IPS-NIHi7 (cell line): ENCODE data around the gene TAB2.
"Not testable (repeated sequence)": the region's sequence is repeated elsewhere in the genome, so short reads cannot be mapped to it uniquely, and the experiment has no call there.

Experiments used
- DNase-seq: peaks from one replicate; pipeline ENCODE4 v3.0.0; 2012; ENCODE audit warnings: mixed read lengths; ENCODE audit errors: extremely low spot score

Gene TAB2

DNA sequence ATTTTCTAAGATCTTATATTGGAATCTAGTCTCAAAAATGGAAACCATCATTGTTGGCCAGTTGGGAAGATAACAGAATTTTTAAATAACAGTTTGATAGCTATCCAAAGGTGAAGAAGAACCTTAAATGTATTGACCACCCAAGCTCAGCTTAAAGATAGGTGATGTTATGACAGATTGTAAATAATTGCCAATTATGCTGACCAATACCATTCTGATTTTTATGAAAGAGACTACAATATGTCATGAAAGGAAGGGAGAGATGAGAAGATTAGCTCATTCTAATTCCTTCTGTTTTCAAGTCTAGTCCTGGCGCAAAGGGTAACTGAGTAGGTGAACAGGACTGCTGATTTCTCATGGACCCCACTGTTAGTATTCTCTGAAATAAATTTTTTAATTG lies 5.7 kb upstream of the TAB2 start:
- DNase-seq: no peak

DNA sequence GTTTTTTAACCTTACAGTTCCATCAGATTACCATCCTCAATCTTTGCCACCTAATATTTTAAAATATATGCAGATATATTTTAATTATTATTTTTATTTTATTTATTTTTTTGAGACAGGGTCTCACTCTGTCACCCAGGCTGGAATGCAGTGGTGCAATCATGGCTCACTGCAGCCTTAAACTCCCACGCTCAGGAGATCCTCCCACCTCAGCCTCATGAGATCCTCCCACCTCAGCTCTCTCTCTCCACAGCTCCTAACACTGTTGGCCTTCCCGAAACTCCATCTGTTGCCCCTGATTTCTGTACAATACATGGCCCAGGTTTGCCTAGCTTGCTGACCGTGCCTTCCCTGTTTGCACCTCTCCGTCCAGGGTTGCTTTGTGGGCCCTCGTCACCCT lies 4.4 kb upstream of the TAB2 start:
- DNase-seq: no peak

DNA sequence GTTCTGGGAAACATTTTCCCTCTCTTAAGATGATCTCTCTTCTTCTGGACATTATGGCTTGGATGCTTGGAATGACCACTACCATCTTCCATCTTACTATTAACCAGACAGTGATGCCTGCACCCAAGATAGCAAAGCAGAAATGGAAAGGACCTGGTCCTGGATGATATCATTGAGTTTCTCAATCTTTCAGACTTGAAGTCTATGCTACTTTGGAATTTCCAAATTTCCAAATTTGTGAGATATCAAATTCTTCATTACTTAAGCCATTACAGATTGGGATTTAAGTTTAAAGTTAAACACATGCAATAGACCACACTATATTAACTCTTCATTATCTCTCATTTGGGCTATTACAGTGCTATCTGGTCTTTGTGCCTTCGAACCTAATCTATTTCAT lies 3.7 kb upstream of the TAB2 start:
- DNase-seq: no peak

DNA sequence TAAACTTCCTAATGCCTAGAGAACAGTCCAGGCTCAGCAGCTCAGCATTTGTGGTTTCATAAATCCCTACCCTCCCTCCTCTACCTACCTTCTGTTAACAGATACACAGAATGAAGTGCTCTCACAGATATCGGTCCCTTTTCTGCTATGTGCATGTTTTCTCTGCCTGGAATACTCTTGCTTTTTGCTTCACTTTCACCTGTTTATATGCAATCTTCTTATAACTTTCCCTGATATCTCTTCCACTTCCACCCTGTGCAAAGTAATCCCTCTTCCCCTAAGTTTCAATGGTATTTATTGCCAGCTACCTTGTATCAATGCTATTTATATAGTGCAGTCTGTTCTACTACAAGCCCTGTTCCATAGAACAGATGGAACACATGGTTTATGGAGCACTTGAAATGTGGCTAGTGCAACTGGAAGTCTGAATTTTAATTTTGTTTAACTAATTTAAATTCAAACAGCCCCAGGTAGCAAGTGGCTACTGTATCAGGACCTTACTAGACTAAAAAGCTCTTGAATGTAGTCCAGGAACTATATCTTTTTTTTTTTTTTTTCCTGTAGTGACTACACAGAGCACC lies 3.1 kb upstream of the TAB2 start:
- no peak for DNase-seq

DNA sequence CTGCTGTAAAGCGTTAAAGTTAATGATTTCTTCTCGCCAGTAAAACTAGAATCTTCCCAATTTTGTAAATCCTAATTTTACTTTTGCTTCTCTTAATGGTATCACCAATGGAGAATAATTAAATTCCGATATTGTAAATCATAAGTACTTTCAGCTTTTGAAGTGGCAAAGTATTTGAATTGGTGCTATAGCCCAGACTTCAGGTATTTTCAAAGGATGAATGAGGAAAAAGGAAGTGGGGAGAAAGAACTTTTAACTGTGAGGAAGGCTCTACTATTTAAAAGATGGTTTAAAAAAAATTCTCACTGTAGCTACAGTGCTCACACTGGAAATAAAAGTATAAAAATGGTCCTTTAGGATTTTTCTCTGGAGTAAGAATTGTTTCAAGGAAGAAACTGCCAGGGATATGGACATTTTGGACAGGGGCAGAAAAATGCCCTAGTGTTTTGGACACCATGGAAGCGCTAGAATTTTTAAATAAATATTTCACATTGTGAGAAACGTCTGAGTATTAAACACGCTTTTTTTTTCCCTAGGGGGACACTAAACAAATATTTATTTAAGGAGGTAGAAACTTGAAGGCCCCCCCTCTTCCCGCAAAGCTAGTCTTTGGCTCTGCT lies 1.3 kb upstream of the TAB2 start:
- DNase-seq: no peak

DNA sequence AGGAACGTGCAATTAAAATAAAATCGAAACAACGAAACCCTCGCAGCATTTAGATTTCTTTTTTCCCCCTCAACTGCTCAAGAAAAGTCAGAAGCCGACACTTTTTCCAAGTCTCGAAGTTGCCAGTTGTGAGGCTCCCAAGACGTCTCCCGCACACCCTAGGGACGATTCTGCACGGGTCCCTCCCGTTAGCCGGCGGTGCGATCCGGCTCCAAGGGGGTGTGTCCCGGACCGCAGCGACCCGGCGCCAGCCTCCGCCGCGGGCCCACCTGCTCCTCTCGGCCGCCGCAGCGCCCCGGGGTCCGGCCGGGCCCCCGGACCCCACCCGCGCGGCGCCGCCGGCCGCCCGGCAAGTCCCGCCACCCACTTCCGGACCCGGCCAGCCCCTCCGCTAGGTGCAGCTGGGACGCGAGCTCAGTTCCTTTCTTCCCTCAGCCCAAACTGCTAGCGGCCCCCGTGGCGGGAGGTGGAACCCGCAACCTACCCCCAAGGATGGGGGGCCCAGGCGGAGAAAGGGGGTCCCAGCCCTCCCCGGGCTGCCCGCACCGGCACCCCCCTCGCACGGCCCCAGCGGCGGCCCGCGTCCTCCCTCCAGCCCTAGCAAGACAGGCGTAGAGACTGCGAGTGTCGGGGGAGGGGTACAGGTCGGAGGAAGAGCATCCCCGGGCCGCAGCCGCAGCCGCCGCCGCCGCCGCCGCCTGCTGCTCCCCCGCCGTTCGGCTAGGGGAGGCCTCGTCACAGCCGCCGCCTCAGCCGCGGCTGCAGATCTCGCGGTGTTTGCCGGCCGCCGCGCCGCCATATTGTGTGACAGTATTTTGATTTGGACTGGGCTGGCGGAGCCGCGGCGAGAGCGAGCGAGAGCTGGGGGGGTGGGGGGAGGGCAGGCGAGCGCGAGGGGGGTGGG lies 520 bp upstream of the TAB2 start:
- DNase-seq: peak; percentile 85

DNA sequence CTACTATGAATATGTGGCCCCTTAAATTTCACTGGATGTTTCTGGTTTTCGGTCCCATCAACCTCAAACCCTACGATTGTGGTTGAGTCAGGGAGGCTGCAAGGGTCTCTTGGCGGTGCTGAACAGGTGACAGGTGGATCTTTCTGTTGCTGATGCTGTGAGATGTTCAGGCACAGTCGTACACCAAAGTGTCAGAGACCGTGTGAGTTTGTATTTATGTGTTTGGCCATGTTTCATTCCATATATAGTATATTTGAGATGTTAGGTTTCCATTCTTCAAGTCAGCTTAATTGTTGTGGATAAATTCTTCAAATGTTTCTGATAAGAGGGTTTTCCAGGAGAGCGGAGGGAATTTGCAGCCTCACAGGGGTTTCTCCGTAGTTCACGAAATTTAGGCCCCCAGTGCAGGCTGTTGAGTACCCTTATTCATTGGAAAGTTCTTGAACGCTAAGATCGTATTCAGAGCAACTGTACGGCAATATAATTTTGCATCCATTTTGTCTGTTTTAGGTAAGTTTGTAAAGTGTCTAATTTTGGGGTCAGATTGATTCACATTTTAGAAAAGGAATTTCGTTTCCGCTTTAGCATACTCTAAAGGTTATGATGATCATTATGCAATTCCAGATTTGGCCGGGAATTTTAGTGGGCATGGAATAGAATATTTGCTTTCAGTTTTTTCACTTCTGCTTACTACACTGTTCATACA lies 1.2 kb downstream of the TAB2 start:
- DNase-seq: no peak

DNA sequence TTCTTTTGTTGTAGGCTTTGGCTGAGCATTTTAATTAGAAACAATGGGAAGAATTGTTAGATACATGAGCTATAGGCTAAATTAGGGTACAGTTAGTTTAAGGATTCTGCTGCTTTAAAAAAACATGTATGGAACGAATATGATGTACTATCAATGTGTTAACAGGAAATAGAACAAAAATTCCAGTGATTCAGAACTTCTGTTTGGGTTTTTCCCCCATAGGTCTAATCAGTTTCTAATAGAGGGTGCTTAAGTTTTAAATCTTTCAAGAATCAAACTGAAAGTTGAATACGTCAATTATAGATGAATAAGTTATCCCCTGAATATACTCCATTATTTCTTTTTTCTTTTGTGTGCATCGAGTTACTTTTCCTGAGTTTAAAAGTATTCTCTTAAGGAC lies 1.9 kb downstream of the TAB2 start:
- DNase-seq: no peak

DNA sequence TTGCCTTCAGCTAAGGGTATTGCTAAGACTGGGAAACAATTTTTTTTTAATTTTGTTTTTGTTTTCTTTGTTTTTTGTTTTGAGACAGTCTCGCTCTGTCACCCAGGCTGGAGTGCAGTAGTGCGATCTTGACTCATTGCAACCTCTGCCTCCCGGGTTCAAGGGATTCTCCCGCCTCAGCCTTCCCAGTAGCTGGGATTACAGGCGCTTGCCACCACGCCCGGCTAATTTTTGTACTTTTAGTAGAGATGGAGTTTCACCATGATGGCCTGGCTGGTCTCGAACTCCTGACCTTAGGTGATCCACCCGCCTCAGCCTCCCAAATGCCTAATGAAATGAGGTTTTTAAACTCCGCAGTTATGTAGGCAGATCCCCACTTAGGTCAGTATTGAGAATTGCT lies 2.5 kb downstream of the TAB2 start:
- DNase-seq: not testable (repeated sequence)

DNA sequence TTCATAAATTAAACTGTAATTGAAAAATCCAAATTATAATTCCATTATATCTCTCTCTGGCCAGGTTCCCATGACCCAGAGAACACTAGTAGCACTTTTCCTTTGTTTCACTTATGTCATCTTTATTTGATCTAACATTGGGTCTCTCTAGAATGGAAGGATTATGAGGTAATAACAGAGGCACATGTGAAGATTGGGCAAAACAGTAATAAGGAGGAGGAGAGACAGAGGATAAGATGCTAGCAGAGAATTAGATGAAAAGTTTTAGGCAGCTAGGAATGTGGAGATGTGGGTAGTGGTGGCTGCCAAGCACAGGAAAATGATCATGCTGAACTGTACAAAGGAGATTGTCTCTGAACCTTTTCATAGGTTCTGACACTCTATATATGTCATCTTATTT lies 3.3 kb downstream of the TAB2 start:
- no peak for DNase-seq

DNA sequence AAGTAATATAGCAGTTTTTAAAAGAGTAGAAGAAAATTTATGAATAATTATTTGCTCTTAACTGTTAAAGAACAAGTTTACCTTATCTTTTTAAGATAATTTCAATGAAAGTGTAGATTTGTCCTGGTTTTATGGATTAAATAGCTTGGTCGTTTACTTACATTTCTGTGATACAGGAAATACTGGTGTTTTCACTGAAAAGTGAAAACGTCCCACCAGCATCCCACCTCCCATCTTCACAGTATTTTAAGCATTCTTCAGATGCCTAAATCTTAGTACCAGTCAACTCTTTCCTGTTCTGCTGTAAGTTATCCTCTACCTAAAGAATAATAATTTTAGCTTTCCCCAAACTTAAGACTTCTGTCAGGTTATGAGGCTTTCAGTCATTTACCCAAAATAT lies 5.8 kb downstream of the TAB2 start:
- DNase-seq: no peak

DNA sequence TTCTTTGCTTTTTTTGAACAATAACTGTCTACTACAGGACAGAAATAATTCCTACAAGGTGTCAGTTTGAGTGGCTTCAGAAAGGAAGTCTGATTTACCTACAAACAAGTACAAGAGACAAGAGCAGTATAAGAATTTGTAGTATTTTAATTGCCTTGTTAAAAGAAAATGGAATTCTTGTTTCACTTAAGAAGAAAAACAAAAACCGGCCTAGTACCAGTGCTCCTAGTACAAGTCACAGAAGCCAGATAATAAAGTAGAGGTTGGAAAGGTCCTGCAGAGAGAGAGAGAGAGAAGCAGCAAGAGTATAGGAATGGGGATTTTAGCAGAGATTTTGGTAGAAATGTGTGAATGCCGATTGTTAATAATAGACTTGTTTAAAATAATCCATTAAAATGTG lies 6.4 kb downstream of the TAB2 start:
- DNase-seq: no peak

DNA sequence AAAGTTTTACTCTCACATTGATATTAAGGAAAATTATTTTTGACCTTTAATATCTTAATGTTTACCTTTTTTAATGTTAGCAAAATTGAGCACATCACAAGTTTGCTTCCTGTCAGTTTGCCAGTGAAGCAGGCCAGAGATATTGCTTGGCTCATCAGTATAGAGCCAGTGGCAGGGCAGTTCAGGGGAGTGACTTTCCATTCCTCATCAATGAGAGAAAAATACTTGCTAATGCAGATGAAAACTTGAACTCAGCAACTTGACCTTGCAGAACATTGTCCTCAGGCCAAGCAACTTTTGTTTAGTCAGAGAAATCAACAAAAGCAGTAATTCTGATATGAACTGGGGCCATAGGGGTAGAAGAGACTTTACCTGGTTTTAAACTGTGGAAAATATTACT lies 6.9 kb downstream of the TAB2 start:
- no peak for DNase-seq

DNA sequence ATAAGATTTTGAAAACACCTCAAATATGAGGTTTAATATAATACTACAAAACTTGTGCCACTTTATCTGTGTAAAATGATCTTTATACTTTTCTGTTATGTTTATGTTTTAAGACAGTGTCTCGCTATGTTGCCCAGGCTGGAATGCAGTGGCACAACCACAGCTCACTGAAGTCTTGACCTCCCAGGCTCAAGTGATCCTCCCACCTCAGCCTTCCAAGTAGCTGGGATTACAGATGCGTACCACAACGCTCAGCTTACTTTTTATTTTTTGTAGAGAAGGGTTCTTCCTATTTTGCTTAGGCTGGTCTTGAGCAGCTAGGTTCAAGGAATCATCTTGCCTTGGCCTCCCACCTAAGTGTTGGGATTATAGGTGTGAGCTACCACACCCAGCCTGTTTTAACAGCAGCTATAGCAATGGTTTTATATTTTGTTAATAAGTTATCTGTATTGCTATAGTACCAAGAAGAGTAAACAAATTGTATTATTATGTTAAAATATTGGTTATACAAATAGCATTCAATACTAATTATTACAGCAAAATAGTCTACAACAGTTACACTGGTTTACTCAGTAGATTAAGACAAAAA lies 8.2 kb downstream of the TAB2 start:
- DNase-seq: no peak

DNA sequence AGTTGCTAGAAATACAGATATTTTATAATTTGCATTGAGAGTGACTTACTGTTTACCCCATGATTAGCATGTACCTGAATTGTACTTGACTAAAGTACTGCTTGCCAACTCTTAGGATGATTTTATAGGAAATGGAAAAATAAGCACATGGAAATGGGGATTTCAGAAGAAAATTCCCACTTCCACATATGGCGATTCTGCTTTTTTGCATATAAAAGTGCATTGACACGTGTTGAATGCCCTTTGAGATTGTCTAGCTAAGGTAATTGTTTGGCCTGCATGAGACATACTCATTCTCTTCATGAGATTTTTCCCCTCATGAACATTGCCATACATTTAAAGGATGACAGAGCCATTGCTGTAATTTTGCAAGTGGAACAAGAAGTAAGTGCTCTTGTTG lies 10.1 kb downstream of the TAB2 start:
- no peak for DNase-seq

DNA sequence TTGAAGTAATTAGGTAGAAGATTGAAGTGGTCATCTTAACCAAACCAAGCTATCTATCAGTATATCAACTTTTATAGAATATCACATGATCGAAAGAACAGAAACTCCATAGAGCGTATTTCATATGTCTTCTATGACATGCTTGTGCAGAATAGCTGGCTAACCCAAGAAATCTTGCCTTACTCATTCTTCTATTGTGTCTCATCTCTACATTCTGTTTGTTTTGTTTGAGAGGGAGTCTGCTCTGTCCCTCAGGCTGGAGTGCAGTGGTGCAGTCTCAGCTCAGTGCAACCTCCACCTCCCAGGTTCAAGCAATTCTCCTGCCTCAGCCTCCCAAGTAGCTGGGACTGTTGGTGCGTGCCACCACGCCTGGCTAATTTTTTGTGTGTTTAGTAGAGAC lies 10.6 kb downstream of the TAB2 start:
- DNase-seq: no peak

DNA sequence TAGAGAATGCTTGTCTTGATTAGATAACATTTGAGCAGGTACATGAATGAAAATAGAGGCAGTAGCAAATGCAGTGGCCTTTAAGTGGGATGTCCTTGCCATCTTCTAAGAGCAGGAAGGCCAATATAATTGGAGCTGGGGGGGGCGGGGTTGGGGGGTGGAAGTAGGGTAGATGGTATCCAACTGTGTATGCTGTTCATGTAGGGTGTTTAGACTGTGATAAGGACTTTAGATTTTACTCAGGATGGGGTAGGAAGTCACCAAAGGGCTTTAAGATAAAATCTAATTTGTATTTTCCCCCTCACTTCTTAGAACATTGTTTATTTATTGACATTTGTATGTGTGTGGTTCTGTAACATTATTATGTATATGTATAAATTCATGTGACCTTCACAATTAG lies 12.0 kb downstream of the TAB2 start:
- no peak for DNase-seq

DNA sequence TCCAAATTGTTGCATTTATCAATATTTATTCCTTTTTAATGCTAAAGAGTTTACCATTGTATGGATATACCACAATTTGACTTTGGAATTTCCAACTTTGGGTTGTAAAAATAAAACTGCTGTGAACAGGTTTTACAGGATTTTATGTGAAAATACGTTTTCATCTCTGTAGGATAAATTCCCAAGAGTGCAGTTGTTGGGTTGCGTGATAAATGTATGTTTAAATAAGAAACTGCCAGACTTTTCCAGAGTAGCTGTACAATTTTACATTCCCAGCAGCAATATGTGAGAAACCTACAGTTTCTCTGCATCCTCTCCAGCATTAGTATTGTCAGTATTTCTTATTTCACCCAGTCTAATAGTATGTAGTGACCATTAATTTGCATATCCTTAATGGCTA lies 12.6 kb downstream of the TAB2 start:
- no peak for DNase-seq

DNA sequence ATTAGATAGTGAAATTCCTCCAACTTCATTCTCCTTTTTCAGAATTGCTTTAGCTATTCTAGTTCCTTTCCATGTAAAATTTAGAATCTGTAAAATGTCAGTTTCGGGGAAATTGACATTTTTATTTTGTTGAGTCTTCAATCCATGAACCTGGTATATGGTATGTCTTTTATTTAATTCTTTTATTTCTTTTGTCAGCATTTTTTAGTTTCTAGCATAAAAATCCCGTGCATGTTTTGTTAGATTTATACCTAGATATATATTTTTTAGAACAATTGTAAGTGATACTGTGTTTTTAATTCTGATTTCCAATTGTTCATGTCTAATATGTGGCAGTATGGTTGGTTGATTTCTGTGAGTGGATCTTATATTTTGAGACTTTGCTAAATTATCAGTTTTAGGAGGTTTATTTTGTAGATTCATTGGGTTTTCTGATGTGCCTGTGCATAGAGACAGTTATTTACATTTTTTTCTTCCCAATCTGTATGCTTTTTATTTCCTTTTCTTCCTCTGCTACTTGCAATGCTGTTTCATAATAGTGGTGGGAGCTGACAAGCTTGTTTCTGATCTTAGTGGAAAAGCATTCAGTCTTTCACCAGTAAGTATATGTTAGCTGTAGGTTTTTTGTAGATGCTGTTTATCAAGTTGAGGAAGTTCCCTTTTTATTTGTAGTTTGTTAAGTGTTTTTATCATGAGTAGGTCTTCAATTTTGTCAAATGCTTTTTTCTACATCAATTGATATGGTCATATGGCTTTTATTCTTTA lies 13.7 kb downstream of the TAB2 start:
- no peak for DNase-seq

DNA sequence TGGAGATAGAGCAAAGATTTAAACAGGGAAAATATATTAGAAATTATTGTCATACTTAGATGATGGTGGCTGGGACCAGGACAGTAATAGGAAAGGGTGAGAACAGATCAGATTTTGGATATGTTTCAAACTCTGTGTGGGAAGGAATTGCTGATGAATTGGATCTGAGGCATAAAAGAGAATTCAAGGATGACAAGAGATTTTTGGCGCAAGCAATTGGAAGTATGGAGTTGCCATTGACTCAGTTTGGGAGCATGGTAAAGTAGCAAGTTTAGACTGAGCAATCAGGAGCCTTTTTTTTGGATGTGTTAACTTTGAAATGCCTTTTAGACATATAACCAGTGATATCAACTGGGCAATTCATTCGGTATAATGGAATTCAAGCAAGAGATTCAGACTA lies 14.4 kb downstream of the TAB2 start:
- no peak for DNase-seq

DNA sequence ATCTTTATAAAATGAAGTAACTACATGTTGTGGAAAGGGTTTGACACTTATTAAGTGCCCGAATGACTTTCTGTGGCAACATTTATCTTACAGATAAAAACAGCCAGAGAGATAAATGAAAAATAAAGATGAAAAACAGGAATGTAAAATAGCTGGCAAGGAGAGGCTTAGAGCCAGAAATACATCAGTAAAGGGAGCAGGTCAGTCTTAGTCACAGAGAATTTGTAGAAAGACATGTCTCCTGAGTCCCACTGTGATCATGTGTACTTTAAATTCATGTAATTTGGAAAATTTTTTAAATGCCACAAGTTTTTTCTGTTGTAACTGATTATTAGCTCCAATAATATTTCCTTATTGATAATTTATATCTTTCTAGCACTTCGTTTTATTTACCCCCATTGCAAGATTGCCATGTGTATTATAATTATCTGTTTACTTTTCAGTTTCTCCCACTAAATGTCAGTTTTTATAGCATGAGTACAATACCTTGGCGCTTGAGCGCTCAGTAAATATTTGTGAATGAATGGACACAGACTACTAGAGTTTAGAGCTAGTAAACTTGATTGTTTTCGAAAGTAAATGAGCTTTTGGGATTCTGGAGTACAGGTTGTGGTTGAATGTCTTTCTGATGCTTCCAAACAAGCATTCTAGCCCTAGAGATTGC lies 15.2 kb downstream of the TAB2 start:
- DNase-seq: no peak
